Hepatocyte (in vitro differentiated cells): Measurements from ENCODE around the gene TTC7B. TPM values are rescaled to one million over a fixed set of nuclear protein-coding genes. Genes with fewer than 3 reads are reported as not detected.

Experiments
- DNase-seq: peaks from one replicate; pipeline ENCODE4 v3.0.0-alpha.2; 2016; ENCODE audit warnings: low spot score
- H2AFZ ChIP-seq: fragments of 200-600 bp; sonication (generic); 2 replicates; pipeline ENCODE4 v1.6.0; 2016; ENCODE audit warnings: antibody characterized with exemption, mild to moderate bottlenecking
- H3K27ac ChIP-seq: fragments of 200-600 bp; sonication (generic); 2 replicates; pipeline ENCODE4 v1.5.1; 2016; ENCODE audit warnings: mild to moderate bottlenecking
- H3K27me3 ChIP-seq: fragments of 200-600 bp; sonication (generic); 2 replicates; pipeline ENCODE4 v1.6.1; 2016
- H3K36me3 ChIP-seq: fragments of 200-600 bp; sonication (generic); replicated peaks from 2 replicates; pipeline ENCODE4 v1.5.1; 2016; ENCODE audit warnings: low read depth; ENCODE audit not compliant: insufficient read depth
- H3K4me1 ChIP-seq: fragments of 200-600 bp; sonication (generic); 2 replicates; pipeline ENCODE4 v1.5.1; 2016; ENCODE audit warnings: mild to moderate bottlenecking, moderate library complexity; ENCODE audit not compliant: insufficient read depth
- H3K4me2 ChIP-seq: fragments of 200-600 bp; sonication (generic); 2 replicates; pipeline ENCODE4 v1.6.0; 2016
- H3K4me3 ChIP-seq: fragments of 200-600 bp; sonication (generic); 2 replicates; pipeline ENCODE4 v1.5.1; 2016; ENCODE audit warnings: mild to moderate bottlenecking
- H3K79me2 ChIP-seq: fragments of 200-600 bp; sonication (generic); 2 replicates; pipeline ENCODE4 v1.6.0; 2017; ENCODE audit warnings: mild to moderate bottlenecking
- H3K9me2 ChIP-seq: fragments of 200-600 bp; sonication (generic); replicated peaks from 2 replicates; pipeline ENCODE4 v1.6.0; 2017; ENCODE audit warnings: mild to moderate bottlenecking; ENCODE audit not compliant: insufficient read depth
- H3K9me3 ChIP-seq: fragments of 200-600 bp; sonication (generic); 2 replicates; pipeline ENCODE4 v1.5.1; 2016; ENCODE audit warnings: low read depth, mild to moderate bottlenecking
- H4K20me1 ChIP-seq: fragments of 200-600 bp; sonication (generic); 2 replicates; pipeline ENCODE4 v1.6.0; 2016; ENCODE audit warnings: mild to moderate bottlenecking; ENCODE audit not compliant: insufficient read depth, poor library complexity, severe bottlenecking
- EZH2 ChIP-seq: fragments of 200-600 bp; sonication (generic); IDR thresholded peaks from 2 replicates; pipeline ENCODE4 v1.6.1; 2016; ENCODE audit warnings: antibody characterized with exemption, mild to moderate bottlenecking, borderline replicate concordance
- EZH2phosphoT487 ChIP-seq: fragments of 200-600 bp; sonication (generic); IDR thresholded peaks from one replicate; pipeline ENCODE4 v1.6.1; 2018; ENCODE audit warnings: antibody characterized with exemption, mild to moderate bottlenecking, low read depth, moderate library complexity; ENCODE audit not compliant: unreplicated experiment, severe bottlenecking
- WGBS: methylation state at CpG from one replicate; pipeline ENCODE4 v1.1.6; 2016; ENCODE audit warnings: low lambda C conversion rate; ENCODE audit errors: missing lambda C conversion rate; 5-methylcytosine and 5-hydroxymethylcytosine counted together
- polyA plus RNA-seq: library from polyadenylated mRNA; unstranded; fragments of >200 nt; fragmentation: Nextera tagmentation; extraction: Ambion mirVana; gene quantifications from 2 replicates; pipeline ENCODE4 v1.2.1, GENCODE V29; 2016
- total RNA-seq: library from RNA; depleted of rRNA; stranded (reverse); fragments of >200 nt; gene quantifications from 2 replicates; pipeline ENCODE4 v1.2.3, GENCODE V29; 2014
- TF ChIP-seq, protein P1 (sequence below): fragments of 200-600 bp; sonication (generic); IDR thresholded peaks from 2 replicates; pipeline ENCODE4 v1.5.1; 2016; ENCODE audit warnings: antibody characterized with exemption, mild to moderate bottlenecking; ENCODE audit not compliant: poor library complexity

TTC7B gene
- total and polyA plus RNA-seq, 2 experiments from 2014 or later: 10.7 to 25.5 TPM

GRCh38 chr14:90519262-90519920, 296.8 kb downstream of the TTC7B start:
- Histone ChIP-seq H3K9me3 (no peaks in the 10 kb centered on the region), H3K4me2 (no peak overlapping the region), H3K9me2 (no peaks in the 10 kb centered on the region), H3K27ac (no peak overlapping the region), H2AFZ (no peak overlapping the region), H3K27me3 (no peaks in the 10 kb centered on the region), H3K36me3 (no peaks in the 10 kb centered on the region), H3K4me3 (no peak overlapping the region), H4K20me1 (no peaks in the 10 kb centered on the region), H3K4me1 (peaks cover 45% of the 10 kb centered on the region), H3K79me2 (no peaks in the 10 kb centered on the region)
- 94% methylated on average over 10 of the region's 10 CpGs for WGBS
- DNase-seq: no peak
- TF ChIP-seq, protein P1, sequence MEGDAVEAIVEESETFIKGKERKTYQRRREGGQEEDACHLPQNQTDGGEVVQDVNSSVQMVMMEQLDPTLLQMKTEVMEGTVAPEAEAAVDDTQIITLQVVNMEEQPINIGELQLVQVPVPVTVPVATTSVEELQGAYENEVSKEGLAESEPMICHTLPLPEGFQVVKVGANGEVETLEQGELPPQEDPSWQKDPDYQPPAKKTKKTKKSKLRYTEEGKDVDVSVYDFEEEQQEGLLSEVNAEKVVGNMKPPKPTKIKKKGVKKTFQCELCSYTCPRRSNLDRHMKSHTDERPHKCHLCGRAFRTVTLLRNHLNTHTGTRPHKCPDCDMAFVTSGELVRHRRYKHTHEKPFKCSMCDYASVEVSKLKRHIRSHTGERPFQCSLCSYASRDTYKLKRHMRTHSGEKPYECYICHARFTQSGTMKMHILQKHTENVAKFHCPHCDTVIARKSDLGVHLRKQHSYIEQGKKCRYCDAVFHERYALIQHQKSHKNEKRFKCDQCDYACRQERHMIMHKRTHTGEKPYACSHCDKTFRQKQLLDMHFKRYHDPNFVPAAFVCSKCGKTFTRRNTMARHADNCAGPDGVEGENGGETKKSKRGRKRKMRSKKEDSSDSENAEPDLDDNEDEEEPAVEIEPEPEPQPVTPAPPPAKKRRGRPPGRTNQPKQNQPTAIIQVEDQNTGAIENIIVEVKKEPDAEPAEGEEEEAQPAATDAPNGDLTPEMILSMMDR: no peak
- no peak for TF ChIP-seq EZH2phosphoT487
- no peak for TF ChIP-seq EZH2

DNA sequence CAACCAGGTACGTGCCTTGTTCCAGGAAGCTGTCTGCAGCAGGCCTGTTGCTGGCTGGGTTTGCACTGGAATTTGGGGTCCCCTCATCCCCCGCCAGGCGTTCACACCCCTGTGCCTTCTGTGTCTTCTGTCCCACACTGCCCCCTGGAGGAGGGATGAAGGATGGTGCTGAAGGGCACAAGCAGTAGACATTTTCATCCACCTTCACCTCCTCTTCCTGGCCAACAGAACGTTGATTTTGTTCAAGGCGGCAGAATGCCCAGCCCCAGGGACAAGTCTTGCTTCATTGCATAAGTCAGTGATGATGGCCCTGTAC, 297.3 kb downstream of the TTC7B start:
- H3K4me1 ChIP-seq: peaks cover 50% of the 10 kb centered on the region
- no peak overlapping the region for H3K27ac ChIP-seq
- H3K27me3 ChIP-seq: no peaks in the 10 kb centered on the region
- no peak overlapping the region for H3K4me3 ChIP-seq
- no peaks in the 10 kb centered on the region for H3K9me2 ChIP-seq
- no peak overlapping the region for H3K4me2 ChIP-seq
- H2AFZ ChIP-seq: no peak overlapping the region
- no peaks in the 10 kb centered on the region for H3K79me2 ChIP-seq
- DNase-seq: peak; percentile 22
- no peaks in the 10 kb centered on the region for H3K36me3 ChIP-seq
- H4K20me1 ChIP-seq: no peaks in the 10 kb centered on the region
- no peaks in the 10 kb centered on the region for H3K9me3 ChIP-seq
- WGBS: 90% methylated on average over 5 of the region's 5 CpGs
- TF ChIP-seq, protein P1: peak; percentile 24
- TF ChIP-seq EZH2phosphoT487 (no peak), EZH2 (no peak)

GRCh38 chr14:90518069-90518940, 297.9 kb downstream of the TTC7B start:
- no peak overlapping the region for H2AFZ ChIP-seq
- WGBS: 84% methylated on average over 25 of the region's 25 CpGs
- H3K27ac ChIP-seq: peak overlapping the region; percentile 73
- H4K20me1 ChIP-seq: no peaks in the 10 kb centered on the region
- peak; percentile 11 for DNase-seq
- H3K9me2 ChIP-seq: no peaks in the 10 kb centered on the region
- no peaks in the 10 kb centered on the region for H3K79me2 ChIP-seq
- no peaks in the 10 kb centered on the region for H3K9me3 ChIP-seq
- H3K4me2 ChIP-seq: no peak overlapping the region
- TF ChIP-seq, protein P1: no peak
- TF ChIP-seq EZH2phosphoT487 (no peak), EZH2 (no peak)
- H3K27me3 ChIP-seq: no peaks in the 10 kb centered on the region
- H3K4me3 ChIP-seq: no peak overlapping the region
- no peaks in the 10 kb centered on the region for H3K36me3 ChIP-seq
- peaks cover 52% of the 10 kb centered on the region for H3K4me1 ChIP-seq
